ENCODE results near the gene ZNF219. TPM values are rescaled to one million over a fixed set of nuclear protein-coding genes. Genes with fewer than 3 reads are reported as not detected.

ZNF219 gene
- total RNA-seq, 2 donors from 2014 or later, result 44.0 to 79.6 TPM

DNA sequence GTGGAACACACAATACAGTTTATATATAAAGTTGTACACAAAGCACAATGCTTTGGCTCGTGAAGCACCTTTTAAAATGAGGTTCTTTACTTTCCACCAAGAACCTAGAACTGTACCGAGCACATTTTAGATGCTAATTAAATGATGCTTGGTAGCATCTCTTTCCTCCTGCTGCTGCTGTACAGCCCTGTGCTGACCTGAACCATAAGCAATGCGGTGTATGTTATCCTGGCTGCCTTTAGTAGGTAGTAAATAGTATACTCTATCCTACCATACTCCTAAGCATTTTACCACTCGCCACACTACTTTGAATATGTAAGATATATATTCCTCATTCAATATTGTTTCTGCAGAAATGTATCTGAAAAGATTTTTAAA, 43.7 kb downstream of the ZNF219 start:
- TF ChIP-seq, protein P1, sequence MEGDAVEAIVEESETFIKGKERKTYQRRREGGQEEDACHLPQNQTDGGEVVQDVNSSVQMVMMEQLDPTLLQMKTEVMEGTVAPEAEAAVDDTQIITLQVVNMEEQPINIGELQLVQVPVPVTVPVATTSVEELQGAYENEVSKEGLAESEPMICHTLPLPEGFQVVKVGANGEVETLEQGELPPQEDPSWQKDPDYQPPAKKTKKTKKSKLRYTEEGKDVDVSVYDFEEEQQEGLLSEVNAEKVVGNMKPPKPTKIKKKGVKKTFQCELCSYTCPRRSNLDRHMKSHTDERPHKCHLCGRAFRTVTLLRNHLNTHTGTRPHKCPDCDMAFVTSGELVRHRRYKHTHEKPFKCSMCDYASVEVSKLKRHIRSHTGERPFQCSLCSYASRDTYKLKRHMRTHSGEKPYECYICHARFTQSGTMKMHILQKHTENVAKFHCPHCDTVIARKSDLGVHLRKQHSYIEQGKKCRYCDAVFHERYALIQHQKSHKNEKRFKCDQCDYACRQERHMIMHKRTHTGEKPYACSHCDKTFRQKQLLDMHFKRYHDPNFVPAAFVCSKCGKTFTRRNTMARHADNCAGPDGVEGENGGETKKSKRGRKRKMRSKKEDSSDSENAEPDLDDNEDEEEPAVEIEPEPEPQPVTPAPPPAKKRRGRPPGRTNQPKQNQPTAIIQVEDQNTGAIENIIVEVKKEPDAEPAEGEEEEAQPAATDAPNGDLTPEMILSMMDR (IDR thresholded peaks at IDR 0.05), result no peak
- Histone ChIP-seq H3K36me3 (no peaks in the 10 kb centered on the region), H3K9ac (ENCODE audit: low read depth in 2 of 2, low read length in 2 of 2) (peak overlapping the region in 1 of 2 donors; percentile 23), H3K27ac (peak overlapping the region; percentile 88), H3K4me3 (no peak overlapping the region), H3K4me1 (peaks cover 8% of the 10 kb centered on the region), H3K27me3 (no peaks in the 10 kb centered on the region), H3K9me3 (no peaks in the 10 kb centered on the region)
- intact Hi-C loops (cut with DNase I), result no loop called here
- DNase-seq, result no peak

DNA sequence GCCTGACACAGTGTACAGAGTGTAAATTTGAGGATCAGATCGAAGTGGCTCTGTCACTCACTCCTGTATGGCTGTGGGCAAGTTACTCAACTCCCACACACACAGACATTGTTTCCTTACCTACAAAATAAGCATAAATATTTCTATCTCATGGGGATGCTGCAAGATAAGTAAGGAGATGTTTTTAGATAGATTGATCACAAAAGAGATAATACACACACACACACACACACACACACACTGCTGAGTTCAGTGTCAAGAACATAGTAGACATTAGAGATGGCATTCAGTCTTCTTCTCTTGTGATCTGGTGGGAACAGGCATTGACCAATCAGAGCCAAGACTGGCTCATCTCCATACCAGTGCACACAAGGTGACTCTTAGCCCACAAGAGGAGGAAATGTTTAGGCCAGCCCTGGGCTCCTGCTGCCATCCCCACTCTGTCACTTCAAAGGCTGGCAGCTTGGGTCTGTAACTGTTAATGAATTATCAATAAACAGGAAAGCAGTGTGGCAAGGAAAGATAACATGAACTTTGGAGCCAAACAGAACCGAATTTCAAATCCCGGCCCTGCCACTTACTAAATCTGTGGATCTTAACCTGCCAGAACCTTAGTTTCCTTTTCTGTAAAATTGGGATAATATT, 44.2 kb downstream of the ZNF219 start:
- H3K9ac ChIP-seq (ENCODE audit: low read depth in 2 of 2, low read length in 2 of 2), result peak overlapping the region in 1 of 2 donors; percentile 23
- DNase-seq, result peak; percentile 76
- no peaks in the 10 kb centered on the region for H3K27me3 ChIP-seq
- no peaks in the 10 kb centered on the region for H3K9me3 ChIP-seq
- intact Hi-C loops (cut with DNase I), result no loop called here
- H3K4me3 ChIP-seq, result no peak overlapping the region
- peak overlapping the region; percentile 88 for H3K27ac ChIP-seq
- TF ChIP-seq, protein P1 (IDR thresholded peaks at IDR 0.05), result no peak
- no peaks in the 10 kb centered on the region for H3K36me3 ChIP-seq
- peaks cover 8% of the 10 kb centered on the region for H3K4me1 ChIP-seq

DNA sequence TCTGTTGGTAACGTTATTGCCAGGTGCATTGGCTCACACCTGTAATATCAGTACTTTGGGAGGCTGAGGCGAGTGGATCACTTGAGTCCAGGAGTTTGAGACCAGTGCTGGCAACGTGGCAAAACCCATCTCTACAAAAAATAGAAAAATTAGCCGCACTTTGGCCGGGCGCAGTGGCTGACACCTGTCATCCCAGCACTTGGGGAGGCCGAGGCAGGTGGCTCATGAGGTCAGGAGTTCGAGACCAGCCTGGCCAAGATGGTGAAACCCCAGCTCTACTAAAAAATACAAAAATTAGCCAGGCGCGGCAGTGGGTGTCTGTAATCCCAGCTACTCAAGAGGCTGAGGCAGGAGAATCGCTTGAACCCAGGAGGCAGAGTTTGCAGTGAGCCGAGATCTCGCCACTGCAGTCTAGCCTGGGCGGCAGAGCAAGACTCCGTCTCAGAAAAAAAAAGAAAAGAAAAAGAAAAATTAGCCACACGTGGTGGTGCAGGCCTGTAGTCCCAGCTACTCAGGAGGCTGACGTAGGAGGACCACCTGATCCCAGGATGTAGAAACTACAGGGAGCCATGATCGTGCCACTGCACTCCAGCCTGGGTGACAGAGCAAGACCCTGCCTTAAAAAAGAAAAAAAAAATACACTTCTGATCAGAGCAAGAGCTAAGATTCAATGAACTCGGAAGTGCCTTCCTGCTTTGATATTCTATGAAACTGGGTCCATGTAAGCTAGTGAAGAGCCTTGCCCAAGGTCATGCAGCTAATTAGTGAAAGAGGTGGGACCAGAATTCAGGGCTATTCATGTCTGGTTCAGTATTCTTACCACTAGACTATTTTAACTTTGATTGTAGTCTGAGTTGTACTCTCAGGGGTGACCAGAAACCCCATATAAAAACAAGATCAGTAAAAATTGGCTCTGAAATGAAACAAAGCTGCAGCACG, 45.0 kb downstream of the ZNF219 start:
- intact Hi-C loops (cut with DNase I), result no loop called here
- H3K27me3 ChIP-seq, result no peaks in the 10 kb centered on the region
- H3K9me3 ChIP-seq, result no peaks in the 10 kb centered on the region
- peaks cover 8% of the 10 kb centered on the region for H3K4me1 ChIP-seq
- TF ChIP-seq, protein P1 (IDR thresholded peaks at IDR 0.05), result no peak
- H3K27ac ChIP-seq, result peak overlapping the region; percentile 88
- no peaks in the 10 kb centered on the region for H3K36me3 ChIP-seq
- no peak overlapping the region for H3K4me3 ChIP-seq
- H3K9ac ChIP-seq (ENCODE audit: low read depth in 2 of 2, low read length in 2 of 2), result peak overlapping the region in 1 of 2 donors; percentile 1
- DNase-seq, result no peak

DNA sequence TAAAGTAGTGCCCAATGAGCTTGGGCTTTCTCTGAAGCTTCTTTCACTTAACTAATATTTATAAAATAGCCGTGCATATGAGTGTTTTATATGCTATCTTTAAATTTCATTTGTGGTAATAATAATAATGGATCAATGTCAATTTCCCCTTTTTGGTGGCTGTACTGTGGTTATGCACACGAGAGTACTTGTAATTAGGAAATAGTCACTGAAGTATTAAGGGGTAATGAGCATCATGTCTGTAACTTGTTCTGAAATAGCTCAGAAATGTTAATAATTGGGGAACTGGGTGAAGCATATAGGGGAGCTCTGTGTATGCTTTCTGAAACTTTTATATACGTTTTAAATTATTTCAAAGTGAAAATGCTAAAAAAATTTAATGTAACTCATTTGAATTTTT, 47.9 kb downstream of the ZNF219 start:
- Histone ChIP-seq H3K36me3 (no peaks in the 10 kb centered on the region), H3K9ac (ENCODE audit: low read depth in 2 of 2, low read length in 2 of 2) (no peak overlapping the region), H3K27me3 (no peaks in the 10 kb centered on the region), H3K27ac (no peak overlapping the region), H3K9me3 (no peaks in the 10 kb centered on the region), H3K4me3 (no peak overlapping the region), H3K4me1 (peaks cover 8% of the 10 kb centered on the region)
- intact Hi-C loops (cut with DNase I), result no loop called here
- no peak for DNase-seq
- TF ChIP-seq, protein P1 (IDR thresholded peaks at IDR 0.05), result no peak

DNA sequence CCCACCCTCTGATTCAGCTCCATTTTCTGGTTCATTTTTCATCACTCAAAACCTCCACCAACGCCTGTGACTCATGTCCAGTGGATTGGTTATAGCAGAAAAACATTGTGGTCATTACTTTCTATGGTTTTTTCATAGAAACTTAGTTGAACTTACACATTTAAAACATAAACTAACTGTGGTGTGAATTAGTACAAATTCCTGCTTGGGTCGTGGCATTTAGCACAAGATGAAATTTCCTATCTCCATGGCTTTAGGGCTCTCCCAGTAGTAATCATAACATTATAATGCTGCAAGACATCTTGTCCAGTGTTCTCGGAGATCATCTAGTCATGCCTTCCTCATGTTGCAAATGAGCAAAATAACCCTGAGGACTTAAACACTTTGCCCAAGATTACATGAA, 49.2 kb downstream of the ZNF219 start:
- H3K4me1 ChIP-seq, result no peaks in the 10 kb centered on the region

More for the DNA sequence above, 49.2 kb downstream of the ZNF219 start:
- intact Hi-C loops (cut with DNase I), result no loop called here
- H3K4me3 ChIP-seq, result no peak overlapping the region
- H3K9me3 ChIP-seq, result no peaks in the 10 kb centered on the region
- no peak overlapping the region for H3K27ac ChIP-seq
- TF ChIP-seq, protein P1 (IDR thresholded peaks at IDR 0.05), result no peak
- no peaks in the 10 kb centered on the region for H3K27me3 ChIP-seq
- no peak overlapping the region for H3K9ac ChIP-seq (ENCODE audit: low read depth in 2 of 2, low read length in 2 of 2)
- H3K36me3 ChIP-seq, result no peaks in the 10 kb centered on the region
- no peak for DNase-seq
